HS-27A (cell line): Measurements from ENCODE around the gene GRID1.
"Not testable (repeated sequence)": the region's sequence is repeated elsewhere in the genome, so short reads cannot be mapped to it uniquely, and the experiment has no call there.

Experiments
- DNase-seq: peaks from one replicate; pipeline ENCODE4 v3.0.0-alpha.2; 2012; ENCODE audit warnings: low read depth, missing footprints

GRID1 gene

DNA sequence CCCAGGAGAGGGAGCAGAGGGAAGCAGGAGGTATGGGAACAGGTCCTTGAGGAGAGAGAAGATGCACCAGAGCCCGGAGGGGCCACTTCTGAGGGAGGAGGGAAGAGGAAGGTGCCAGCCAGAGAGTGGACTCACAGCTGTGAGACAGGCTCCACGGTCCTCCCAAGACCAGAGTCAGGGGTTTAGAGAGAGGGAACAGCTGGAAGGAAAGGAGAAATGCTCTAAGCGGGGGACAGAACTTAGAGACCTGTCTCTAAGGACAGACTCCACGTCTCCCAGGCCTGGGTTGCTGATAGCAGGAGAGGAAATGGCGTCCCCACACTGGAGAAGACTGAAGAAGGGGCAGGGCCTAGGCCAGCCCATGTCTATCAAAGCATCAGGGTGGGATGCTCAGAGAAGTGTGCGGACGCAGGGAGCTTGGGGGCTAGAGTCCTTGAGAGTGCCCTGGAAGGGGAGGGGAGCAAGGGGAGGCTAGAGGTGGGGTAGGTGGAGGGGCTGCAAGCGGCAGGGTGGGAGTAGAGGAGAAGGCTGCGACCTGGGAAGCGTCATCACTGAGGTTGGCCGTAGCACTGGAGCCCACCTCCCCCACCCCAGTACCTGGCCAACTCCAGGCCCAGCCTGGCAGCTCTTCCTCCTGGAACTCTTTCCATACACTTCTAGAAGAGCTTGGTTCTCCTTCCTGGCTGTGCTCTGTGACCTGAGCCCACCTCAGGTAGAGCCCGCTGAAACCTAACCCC, 25.6 kb upstream of the GRID1 start:
- DNase-seq, result no peak

- DNase-seq, result no peak
Observed at GRCh38 chr10:86391236-86391840, 24.7 kb upstream of the GRID1 start.

DNA sequence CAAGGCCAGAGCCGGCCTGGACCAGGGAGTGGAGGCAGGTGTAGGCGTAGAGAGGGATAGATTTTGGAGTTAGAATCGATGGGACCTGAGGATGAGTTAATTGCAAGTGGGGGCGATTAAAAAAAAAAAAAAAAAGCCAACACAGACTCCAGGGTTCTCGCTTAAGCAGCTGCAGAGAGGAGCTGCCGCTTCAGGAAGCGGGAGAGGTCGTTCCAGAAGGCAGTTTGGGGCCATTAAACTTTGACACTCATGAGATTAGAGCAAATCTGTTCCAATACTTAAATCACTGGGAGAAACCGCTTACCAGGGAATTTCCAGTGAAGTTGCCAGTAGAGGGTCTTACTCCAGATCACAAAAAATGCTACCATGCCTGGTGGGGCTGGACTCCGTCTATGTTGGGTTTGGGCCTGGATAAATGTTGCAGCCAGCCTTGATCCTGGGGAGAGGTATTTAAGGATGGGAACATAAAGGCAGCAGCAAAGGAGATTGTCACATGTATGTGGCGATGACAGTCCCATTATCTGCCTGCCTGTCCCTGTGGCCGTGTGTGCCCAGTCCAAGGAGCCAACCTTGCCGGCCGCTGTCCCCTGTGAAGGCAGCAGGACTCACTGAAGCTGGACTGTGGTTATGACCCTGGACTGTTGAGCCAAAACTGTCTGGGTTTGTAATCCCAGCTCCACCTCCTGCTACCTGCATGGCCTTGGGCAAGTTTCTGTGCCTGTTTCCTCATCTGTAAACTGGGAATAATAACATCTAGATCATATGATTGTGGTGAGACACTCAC, 23.9 kb upstream of the GRID1 start:
- DNase-seq, result no peak

DNA sequence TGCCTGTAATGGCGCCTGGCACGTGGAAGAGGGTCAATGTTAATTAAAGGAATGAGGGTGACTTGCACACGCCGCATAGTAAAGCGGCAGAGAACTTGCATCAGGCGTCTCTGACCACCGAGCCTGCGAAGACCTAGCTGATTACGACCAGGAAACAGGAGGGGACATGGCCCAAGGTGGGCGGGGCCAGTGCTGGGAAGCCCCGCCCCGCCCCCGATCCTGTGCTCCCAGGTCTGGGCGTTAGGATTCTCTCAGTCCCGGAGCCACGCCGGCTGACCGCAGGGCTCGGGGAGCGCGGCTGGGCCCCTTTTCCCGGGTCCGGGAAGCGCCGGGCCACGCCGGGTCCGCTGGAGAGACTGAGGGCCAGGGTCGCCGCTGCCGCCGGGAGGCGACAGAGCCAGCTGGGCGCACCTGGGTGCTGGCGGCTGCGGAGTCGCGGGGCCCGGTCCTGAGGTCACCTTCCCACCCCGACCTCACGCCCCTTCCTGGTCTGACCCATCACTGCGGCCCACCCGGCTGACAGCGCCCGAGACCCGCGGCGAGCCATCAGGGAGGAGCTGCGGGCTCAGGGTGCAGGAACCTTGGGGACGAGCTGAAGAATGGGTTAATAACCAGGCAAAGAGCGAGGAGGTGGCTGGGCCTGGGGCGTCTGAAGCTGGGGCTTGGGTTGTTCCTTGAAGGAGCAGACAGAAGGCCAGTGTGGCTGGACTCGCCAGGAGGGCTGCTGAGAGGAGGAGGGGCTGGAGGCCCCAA, 23.0 kb upstream of the GRID1 start:
- no peak for DNase-seq

- not testable (repeated sequence) for DNase-seq
Observed at GRCh38 chr10:86389109-86389440, 22.5 kb upstream of the GRID1 start.

DNA sequence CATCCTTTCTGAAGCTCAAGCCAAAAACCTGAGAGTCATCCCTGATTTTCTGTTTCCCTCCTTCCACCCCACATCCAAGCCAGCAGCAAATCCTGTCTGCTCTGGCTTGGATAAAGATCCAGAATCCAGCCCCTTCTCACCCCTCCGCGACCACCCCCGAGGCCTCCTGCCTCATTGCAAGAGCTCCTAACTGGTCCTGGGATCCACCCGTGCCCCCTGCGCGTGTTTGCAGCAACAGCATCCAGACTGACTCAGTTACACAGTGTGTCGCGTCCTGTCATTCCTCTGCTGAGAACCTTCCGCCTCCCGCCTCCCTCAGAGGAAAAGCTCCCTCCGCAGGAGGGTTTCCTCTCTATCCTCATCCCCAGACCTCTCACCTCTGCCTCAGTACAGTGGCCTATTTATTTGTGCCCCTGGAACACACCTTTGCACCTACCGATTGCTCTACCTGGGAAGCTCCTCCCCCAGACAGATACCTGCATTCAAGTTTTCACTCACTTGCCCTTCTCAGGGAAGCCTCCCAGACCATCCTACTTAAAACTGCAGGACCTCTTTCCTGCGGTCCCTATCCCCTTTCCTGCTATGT, 21.6 kb upstream of the GRID1 start:
- no peak for DNase-seq

DNA sequence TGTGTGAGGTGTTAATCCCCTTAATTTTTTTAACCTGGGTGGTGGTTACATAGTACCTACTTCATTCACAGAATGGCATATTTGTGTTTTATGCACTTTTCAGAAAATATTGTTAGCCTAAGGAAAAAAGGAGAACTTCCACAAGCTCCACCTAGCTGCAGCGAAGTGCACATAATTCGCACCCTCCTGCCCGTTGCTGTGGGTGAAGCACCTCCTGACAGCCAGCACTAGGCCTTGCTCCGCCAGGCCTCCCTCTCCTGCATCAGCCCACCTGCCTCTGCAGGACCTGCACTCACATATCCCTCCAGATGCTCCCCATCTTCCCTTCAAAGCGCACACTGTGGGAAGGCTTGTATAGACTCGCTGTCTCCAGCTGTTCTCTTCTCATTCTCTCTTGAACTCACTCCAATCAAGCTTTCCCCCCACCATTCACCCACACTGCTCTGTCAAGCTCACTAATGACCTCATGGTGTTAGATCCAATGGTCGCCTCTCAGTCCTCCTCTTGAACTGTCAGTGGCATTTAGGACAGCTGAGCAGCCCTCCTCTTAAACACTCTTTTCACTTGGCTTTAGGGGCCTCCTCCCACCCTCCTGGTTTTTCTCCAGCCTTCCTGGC, 20.7 kb upstream of the GRID1 start:
- no peak for DNase-seq

GRCh38 chr10:86385806-86386205, 19.2 kb upstream of the GRID1 start:
- DNase-seq, result no peak

- DNase-seq, result no peak
Observed at GRCh38 chr10:86377797-86378146, 11.2 kb upstream of the GRID1 start.

- no peak for DNase-seq
Observed at GRCh38 chr10:86376852-86377796, 10.5 kb upstream of the GRID1 start.

- DNase-seq, result no peak
Observed at GRCh38 chr10:86376403-86376802, 9.8 kb upstream of the GRID1 start.

DNA sequence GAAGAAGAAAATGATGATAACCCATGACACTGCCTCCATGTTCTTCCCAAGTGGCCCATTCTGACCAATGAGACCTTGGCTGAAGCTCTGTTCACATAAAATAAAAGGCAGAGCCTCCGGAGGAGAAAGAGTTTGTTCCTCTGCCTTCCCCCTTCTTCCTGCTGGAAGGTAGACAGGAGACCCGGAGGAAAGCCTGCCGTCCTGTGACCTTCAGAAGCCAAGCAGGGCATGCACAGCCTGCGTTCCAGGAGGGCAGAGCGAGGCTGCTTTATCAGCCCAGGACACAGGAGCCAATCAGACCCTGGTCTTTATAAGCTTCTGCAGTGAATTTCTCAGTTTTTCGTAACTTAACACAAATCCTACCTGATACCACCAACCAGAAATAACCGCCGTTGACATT, 8.6 kb upstream of the GRID1 start:
- DNase-seq, result no peak

GRCh38 chr10:86374664-86375063, 8.1 kb upstream of the GRID1 start:
- DNase-seq, result no peak

DNA sequence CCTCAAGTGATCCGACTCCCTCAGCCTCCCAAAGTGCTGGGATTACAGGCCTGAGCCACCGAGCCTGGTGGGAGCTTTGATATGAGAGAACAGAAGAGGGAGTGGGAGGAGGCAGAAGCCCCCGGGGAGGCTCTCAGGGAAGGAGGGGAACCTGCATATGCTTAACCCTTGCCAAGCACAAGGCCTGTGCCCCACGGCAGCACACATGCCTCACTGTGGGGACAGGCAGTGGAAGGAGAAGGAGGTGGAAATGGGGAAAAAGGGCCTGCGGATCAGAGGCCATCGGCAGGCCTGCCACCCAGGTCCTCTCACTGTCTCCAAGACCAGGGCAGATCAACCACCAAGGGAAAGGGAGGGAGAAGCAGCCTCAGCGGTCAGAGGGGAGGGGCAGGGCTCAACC, 7.2 kb upstream of the GRID1 start:
- no peak for DNase-seq

- no peak for DNase-seq
Observed at GRCh38 chr10:86373251-86373650, 6.7 kb upstream of the GRID1 start.

DNA sequence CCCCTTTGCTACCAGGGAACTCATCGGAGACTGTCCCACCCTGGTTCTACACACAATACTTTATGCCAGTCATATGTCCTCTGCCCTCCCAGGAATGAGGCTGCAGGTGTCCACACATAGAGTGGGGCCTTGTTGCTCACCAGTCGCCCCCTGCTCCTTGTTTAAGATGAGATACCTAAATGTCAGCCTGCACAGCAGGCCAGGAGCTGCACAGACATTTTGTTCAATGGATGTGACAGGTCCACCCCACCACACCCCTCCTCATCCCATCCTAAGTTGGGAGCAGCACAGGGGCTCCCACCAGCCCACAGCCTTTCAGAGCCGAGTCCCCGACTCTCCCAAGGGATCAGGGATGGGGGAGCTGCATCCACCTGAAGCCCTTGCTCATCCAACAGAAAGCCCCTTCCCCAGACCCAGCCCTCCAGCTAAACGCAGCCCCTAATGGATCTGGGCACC, 6.2 kb upstream of the GRID1 start:
- no peak for DNase-seq

GRCh38 chr10:86372119-86372783, 5.7 kb upstream of the GRID1 start:
- no peak for DNase-seq

DNA sequence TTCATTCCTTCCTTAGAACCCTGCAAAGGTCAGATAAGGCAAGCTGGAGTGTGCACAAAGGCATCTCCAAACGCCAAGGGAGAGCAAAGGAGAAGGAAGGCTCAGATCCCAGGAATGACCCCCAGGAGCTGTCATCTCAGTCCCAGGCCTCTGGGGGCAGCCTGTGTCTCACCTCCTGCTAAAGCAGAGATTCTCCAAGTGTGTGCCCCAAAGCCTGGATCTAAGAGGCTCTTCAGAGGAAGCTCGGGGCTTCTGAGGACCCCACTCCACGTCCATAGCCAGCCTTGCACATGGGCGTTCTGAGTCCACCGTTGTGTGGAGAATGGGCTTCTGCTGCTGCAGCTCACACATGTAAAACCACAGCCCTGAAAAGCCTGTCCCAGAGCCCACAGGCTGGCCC, 5.1 kb upstream of the GRID1 start:
- DNase-seq, result no peak

GRCh38 chr10:86371116-86371515, 4.5 kb upstream of the GRID1 start:
- DNase-seq, result no peak

DNA sequence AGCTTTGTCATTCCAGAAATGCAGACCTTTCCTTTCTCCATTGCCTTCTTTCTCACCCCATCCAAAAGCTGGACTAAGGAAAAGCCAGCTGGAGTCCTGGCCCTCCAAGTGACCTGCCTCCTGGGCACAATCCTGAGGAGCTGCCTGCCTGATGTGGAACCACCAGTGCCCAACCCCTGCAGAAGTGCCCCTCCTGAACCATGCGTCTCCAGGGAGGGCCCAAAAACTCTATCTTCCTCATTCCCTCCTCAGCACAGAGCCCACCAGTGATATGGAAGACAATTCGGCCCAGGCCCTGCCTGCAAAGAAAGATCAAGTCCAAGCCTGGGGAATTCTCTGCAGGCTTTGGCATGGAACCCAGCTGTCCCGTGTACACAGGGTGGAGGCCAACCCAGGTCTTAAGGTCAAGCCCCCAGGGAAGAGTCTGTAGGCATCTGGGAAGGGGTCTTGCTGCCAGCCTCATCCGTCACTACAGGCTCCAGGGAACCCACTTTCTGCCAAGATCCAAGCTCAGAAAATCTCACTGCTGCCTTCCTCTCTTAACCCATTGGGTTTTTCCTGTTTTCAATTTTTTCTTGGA, 3.5 kb upstream of the GRID1 start:
- DNase-seq, result no peak
